Neural cell (in vitro differentiated cells): ENCODE results near the gene KIAA1958. TPM values are rescaled to one million over a fixed set of nuclear protein-coding genes. Genes with fewer than 3 reads are reported as not detected.

Experiments used
- H2AFZ ChIP-seq: fragments of 200-600, 300-800 bp; sonication (generic), shearing (Covaris generic); 2 replicates; pipeline ENCODE4 v1.6.0; 2014; ENCODE audit warnings: low read depth, mild to moderate bottlenecking, antibody characterized with exemption, low read length, moderate library complexity
- H3F3A ChIP-seq: fragments of 200-600 bp; shearing (Covaris generic); 2 replicates; pipeline ENCODE4 v1.6.1; 2016; ENCODE audit warnings: mild to moderate bottlenecking, moderate library complexity, mixed read lengths, antibody characterized with exemption, low read length; ENCODE audit not compliant: insufficient read depth, poor library complexity, severe bottlenecking
- H3K27ac ChIP-seq: fragments of 200-600, 300-800 bp; sonication (generic), shearing (Covaris generic); 2 replicates; pipeline ENCODE4 v1.5.1; 2014; ENCODE audit warnings: mild to moderate bottlenecking, low read length, moderate library complexity
- H3K27me3 ChIP-seq: fragments of 300-800, 200-600 bp; sonication (generic), shearing (Covaris generic); 2 replicates; pipeline ENCODE4 v1.6.0; 2014; ENCODE audit warnings: mild to moderate bottlenecking, low read depth, low read length, moderate library complexity; ENCODE audit not compliant: insufficient read depth
- H3K36me3 ChIP-seq: fragments of 300-800, 200-600 bp; sonication (generic), shearing (Covaris generic); 2 replicates; pipeline ENCODE4 v1.5.1; 2014; ENCODE audit warnings: mild to moderate bottlenecking, antibody characterized with exemption, low read length, moderate library complexity; ENCODE audit not compliant: insufficient read depth
- H3K4me2 ChIP-seq: fragments of 300-800, 200-600 bp; sonication (generic), shearing (Covaris generic); 2 replicates; pipeline ENCODE4 v1.6.0; 2014; ENCODE audit warnings: mild to moderate bottlenecking, low read length
- H3K4me3 ChIP-seq: fragments of 300-800, 200-600 bp; sonication (generic), shearing (Covaris generic); 2 replicates; pipeline ENCODE4 v1.5.1; 2014; ENCODE audit warnings: mild to moderate bottlenecking, low read length, moderate library complexity
- H3K79me2 ChIP-seq: fragments of 200-600 bp; shearing (Covaris generic); replicated peaks from 2 replicates; pipeline ENCODE4 v1.6.0; 2014; ENCODE audit warnings: mild to moderate bottlenecking, low read length, moderate library complexity; ENCODE audit not compliant: insufficient read depth
- H3K9ac ChIP-seq: fragments of 300-800, 200-600 bp; sonication (generic), shearing (Covaris generic); 2 replicates; pipeline ENCODE4 v1.6.1; 2016; ENCODE audit warnings: mild to moderate bottlenecking, low read length, mixed read lengths
- H3K9me2 ChIP-seq: fragments of 200-600 bp; shearing (Covaris generic); 2 replicates; pipeline ENCODE4 v1.6.1; 2016; ENCODE audit warnings: mild to moderate bottlenecking, low read length, mixed read lengths; ENCODE audit not compliant: insufficient read depth
- H3K9me3 ChIP-seq: fragments of 200-600, 300-800 bp; sonication (generic), shearing (Covaris generic); 2 replicates; pipeline ENCODE4 v1.6.1; 2016; ENCODE audit warnings: mild to moderate bottlenecking, mixed run types, low read length, moderate library complexity, mixed read lengths
- H4K20me1 ChIP-seq: fragments of 200-600 bp; shearing (Covaris generic); 2 replicates; pipeline ENCODE4 v1.6.1; 2016; ENCODE audit warnings: mild to moderate bottlenecking, mixed run types; ENCODE audit not compliant: insufficient read depth
- EP300 ChIP-seq: fragments of 450-650 bp; conservative IDR thresholded peaks from 2 replicates; pipeline ENCODE4 v1.6.1; 2014; ENCODE audit warnings: antibody characterized with exemption, mild to moderate bottlenecking, moderate library complexity; ENCODE audit not compliant: poor library complexity, severe bottlenecking
- EZH2 ChIP-seq: fragments of 200-600, 300-800 bp; shearing (Covaris generic), sonication (generic); IDR thresholded peaks from 2 replicates; pipeline ENCODE4 v1.6.1; 2014; ENCODE audit warnings: antibody characterized with exemption, low read length, borderline replicate concordance, mild to moderate bottlenecking; ENCODE audit not compliant: insufficient read depth, poor library complexity, severe bottlenecking
- MXI1 ChIP-seq: fragments of 450-650 bp; conservative IDR thresholded peaks from 2 replicates; pipeline ENCODE4 v1.6.1; 2014; ENCODE audit warnings: antibody characterized with exemption, mild to moderate bottlenecking; ENCODE audit not compliant: poor library complexity, severe bottlenecking
- POLR2AphosphoS5 ChIP-seq: IDR thresholded peaks from 2 replicates; pipeline ENCODE4 v1.6.1; 2012
- RAD21 ChIP-seq: fragments of 450-650 bp; conservative IDR thresholded peaks from 2 replicates; pipeline ENCODE4 v1.6.1; 2014; ENCODE audit warnings: antibody characterized with exemption, mild to moderate bottlenecking, moderate library complexity
- SMC3 ChIP-seq: fragments of 450-650 bp; conservative IDR thresholded peaks from 2 replicates; pipeline ENCODE4 v1.6.1; 2014; ENCODE audit warnings: antibody characterized with exemption, mild to moderate bottlenecking, moderate library complexity; ENCODE audit not compliant: poor library complexity
- TAF1 ChIP-seq: IDR thresholded peaks from 2 replicates; pipeline ENCODE4 v1.6.1; 2012; ENCODE audit warnings: low read depth
- polyA plus RNA-seq: library from polyadenylated mRNA; depleted of rRNA; stranded (reverse); fragments of >200 nt; gene quantifications from 2 replicates; pipeline ENCODE4 v1.2.3, GENCODE V29; 2014
- TF ChIP-seq, protein P1 (sequence below): fragments of 450-650 bp; IDR thresholded peaks from 2 replicates; pipeline ENCODE4 v1.5.1; 2014; ENCODE audit warnings: antibody characterized with exemption, mild to moderate bottlenecking, moderate library complexity; ENCODE audit not compliant: poor library complexity, severe bottlenecking
- TF ChIP-seq, protein P2 (sequence below): IDR thresholded peaks from 2 replicates; pipeline ENCODE4 v1.6.1; 2012; ENCODE audit warnings: borderline replicate concordance

KIAA1958 gene
- polyA plus RNA-seq, 1 donor from 2014 or later, result 8.4 TPM

- H3K79me2 ChIP-seq, result peaks cover 34% of the 10 kb centered on the region
- no peak overlapping the region for H3K4me3 ChIP-seq
- no peak overlapping the region for H3K9ac ChIP-seq
- no peak overlapping the region for H2AFZ ChIP-seq
- H3K36me3 ChIP-seq, result no peaks in the 10 kb centered on the region
- no peaks in the 10 kb centered on the region for H3K9me3 ChIP-seq
- H4K20me1 ChIP-seq, result no peaks in the 10 kb centered on the region
- no peak overlapping the region for H3K27ac ChIP-seq
- H3K9me2 ChIP-seq, result no peaks in the 10 kb centered on the region
- no peak overlapping the region for H3K4me2 ChIP-seq
- H3F3A ChIP-seq, result no peaks in the 10 kb centered on the region
- TF ChIP-seq POLR2AphosphoS5, result no peak
- TF ChIP-seq RAD21, result no peak
- TF ChIP-seq SMC3, result no peak
- TF ChIP-seq, protein P1, sequence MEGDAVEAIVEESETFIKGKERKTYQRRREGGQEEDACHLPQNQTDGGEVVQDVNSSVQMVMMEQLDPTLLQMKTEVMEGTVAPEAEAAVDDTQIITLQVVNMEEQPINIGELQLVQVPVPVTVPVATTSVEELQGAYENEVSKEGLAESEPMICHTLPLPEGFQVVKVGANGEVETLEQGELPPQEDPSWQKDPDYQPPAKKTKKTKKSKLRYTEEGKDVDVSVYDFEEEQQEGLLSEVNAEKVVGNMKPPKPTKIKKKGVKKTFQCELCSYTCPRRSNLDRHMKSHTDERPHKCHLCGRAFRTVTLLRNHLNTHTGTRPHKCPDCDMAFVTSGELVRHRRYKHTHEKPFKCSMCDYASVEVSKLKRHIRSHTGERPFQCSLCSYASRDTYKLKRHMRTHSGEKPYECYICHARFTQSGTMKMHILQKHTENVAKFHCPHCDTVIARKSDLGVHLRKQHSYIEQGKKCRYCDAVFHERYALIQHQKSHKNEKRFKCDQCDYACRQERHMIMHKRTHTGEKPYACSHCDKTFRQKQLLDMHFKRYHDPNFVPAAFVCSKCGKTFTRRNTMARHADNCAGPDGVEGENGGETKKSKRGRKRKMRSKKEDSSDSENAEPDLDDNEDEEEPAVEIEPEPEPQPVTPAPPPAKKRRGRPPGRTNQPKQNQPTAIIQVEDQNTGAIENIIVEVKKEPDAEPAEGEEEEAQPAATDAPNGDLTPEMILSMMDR, result no peak
- no peak for TF ChIP-seq EP300
- no peak for TF ChIP-seq MXI1
- no peak for TF ChIP-seq EZH2
- no peak for TF ChIP-seq TAF1
- TF ChIP-seq, protein P2, sequence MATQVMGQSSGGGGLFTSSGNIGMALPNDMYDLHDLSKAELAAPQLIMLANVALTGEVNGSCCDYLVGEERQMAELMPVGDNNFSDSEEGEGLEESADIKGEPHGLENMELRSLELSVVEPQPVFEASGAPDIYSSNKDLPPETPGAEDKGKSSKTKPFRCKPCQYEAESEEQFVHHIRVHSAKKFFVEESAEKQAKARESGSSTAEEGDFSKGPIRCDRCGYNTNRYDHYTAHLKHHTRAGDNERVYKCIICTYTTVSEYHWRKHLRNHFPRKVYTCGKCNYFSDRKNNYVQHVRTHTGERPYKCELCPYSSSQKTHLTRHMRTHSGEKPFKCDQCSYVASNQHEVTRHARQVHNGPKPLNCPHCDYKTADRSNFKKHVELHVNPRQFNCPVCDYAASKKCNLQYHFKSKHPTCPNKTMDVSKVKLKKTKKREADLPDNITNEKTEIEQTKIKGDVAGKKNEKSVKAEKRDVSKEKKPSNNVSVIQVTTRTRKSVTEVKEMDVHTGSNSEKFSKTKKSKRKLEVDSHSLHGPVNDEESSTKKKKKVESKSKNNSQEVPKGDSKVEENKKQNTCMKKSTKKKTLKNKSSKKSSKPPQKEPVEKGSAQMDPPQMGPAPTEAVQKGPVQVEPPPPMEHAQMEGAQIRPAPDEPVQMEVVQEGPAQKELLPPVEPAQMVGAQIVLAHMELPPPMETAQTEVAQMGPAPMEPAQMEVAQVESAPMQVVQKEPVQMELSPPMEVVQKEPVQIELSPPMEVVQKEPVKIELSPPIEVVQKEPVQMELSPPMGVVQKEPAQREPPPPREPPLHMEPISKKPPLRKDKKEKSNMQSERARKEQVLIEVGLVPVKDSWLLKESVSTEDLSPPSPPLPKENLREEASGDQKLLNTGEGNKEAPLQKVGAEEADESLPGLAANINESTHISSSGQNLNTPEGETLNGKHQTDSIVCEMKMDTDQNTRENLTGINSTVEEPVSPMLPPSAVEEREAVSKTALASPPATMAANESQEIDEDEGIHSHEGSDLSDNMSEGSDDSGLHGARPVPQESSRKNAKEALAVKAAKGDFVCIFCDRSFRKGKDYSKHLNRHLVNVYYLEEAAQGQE, result no peak
- H3K27me3 ChIP-seq, result no peaks in the 10 kb centered on the region
Measured at GRCh38 chr9:112548836-112549595, 62.4 kb downstream of the KIAA1958 start.

DNA sequence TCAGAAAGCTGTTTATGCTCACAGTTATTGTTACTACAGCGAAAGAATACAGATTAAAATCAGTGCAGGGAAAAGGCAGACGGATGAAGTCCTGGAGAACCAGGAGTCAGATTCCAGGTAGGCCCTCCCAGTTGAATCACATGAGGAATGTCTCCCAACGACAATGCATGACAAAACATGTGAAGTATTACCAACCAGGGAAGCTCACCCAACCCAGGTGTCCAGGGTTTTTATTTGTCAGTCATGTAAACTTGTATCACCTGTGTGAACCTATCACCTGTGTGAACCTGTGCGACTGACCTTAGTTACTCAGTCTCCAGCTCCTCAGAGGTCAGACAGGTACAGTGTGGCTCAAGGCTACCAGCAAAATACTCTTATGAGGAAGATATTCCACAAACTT lies 63.9 kb downstream of the KIAA1958 start:
- no peaks in the 10 kb centered on the region for H3F3A ChIP-seq
- H3K36me3 ChIP-seq, result no peaks in the 10 kb centered on the region
- H2AFZ ChIP-seq, result no peak overlapping the region
- H3K27me3 ChIP-seq, result no peaks in the 10 kb centered on the region
- H3K79me2 ChIP-seq, result peaks cover 43% of the 10 kb centered on the region
- H3K9me3 ChIP-seq, result no peaks in the 10 kb centered on the region
- no peaks in the 10 kb centered on the region for H4K20me1 ChIP-seq
- H3K9me2 ChIP-seq, result no peaks in the 10 kb centered on the region
- no peak for TF ChIP-seq TAF1
- no peak for TF ChIP-seq MXI1
- TF ChIP-seq, protein P2, result no peak
- TF ChIP-seq EZH2, result no peak
- TF ChIP-seq RAD21, result no peak
- no peak for TF ChIP-seq POLR2AphosphoS5
- no peak for TF ChIP-seq EP300
- no peak for TF ChIP-seq SMC3
- H3K27ac ChIP-seq, result no peak overlapping the region
- no peak overlapping the region for H3K9ac ChIP-seq
- no peak overlapping the region for H3K4me2 ChIP-seq
- no peak overlapping the region for H3K4me3 ChIP-seq
